Transverse colon (tissue), 4 donors: ENCODE results near the gene RASSF4.

Experiments
- CTCF ChIP-seq, 5 experiments: fragments of 200-600 bp in 3 of 5; fragments of 450-650 bp in 2 of 5; sonication (generic) in 3 of 5; IDR thresholded peaks; 1 replicate in 2 of 5; 2 replicates in 3 of 5; pipeline ENCODE4 v1.5.1; 2016 to 2017; ENCODE audit warnings: antibody characterized with exemption in 5 of 5, inconsistent platforms in 3 of 5, mild to moderate bottlenecking in 2 of 5, moderate library complexity in 1 of 5
- POLR2A ChIP-seq: fragments of 450-650 bp; IDR thresholded peaks from one replicate; pipeline ENCODE4 v1.6.1; 2016; ENCODE audit warnings: antibody characterized with exemption, mild to moderate bottlenecking, moderate library complexity
- POLR2AphosphoS5 ChIP-seq, 3 donors: sonication (generic); formaldehyde crosslinking; IDR thresholded peaks; one replicate each; pipeline ENCODE4 v1.6.1; 2016; ENCODE audit warnings: antibody characterized with exemption in 3 of 3

GRCh38 chr10:44937196-44938005 lies 22.2 kb upstream of the RASSF4 start:
- TF ChIP-seq POLR2AphosphoS5 (IDR thresholded peaks at IDR 0.05) (no peak), CTCF (IDR thresholded peaks at IDR 0.05) (no peak), POLR2A (no peak)
